GM10248 (cell line): ENCODE measurements around the gene PIGN.

Experiments
- CTCF ChIA-PET: fragments of 300-600 bp; sonication (Branson Sonifier 250); formaldehyde crosslinking; extraction: SDS; loops from one replicate; lab custom pipeline; 2021; ENCODE audit warnings: antibody characterized with exemption; lab: Yijun Ruan, JAX
- POLR2A ChIA-PET: fragments of 350-650 bp; sonication (Branson Sonifier 250); formaldehyde crosslinking; extraction: SDS; loops from one replicate; lab custom pipeline; 2020; ENCODE audit warnings: antibody characterized with exemption; lab: Yijun Ruan, JAX
- DNase-seq: peaks from one replicate; pipeline ENCODE4 v3.0.0; 2012; ENCODE audit errors: extremely low spot score
- CTCF ChIP-seq: IDR thresholded peaks from 2 replicates; pipeline ENCODE4 v1.5.1; 2012; ENCODE audit warnings: mild to moderate bottlenecking, low read depth; ENCODE audit errors: extremely low read depth, missing control alignments, control extremely low read depth

The PIGN gene

GRCh38 chr18:62118328-62118727 lies 68.5 kb downstream of the PIGN start:
- CTCF ChIA-PET, result interaction anchor here (1.2 kb wide), 2 partner anchors 11 to 14 kb away, joined by 3 read pairs; no protein-coding TSS in a partner anchor
- POLR2A ChIA-PET, result no interaction called here
- DNase-seq, result no peak
- TF ChIP-seq CTCF, result no peak

- CTCF ChIA-PET, result interaction anchor here (1.6 kb wide), 1 partner anchor 18 kb away, joined by 3 read pairs; no protein-coding TSS in a partner anchor
- DNase-seq, result no peak
- POLR2A ChIA-PET, result no interaction called here
- TF ChIP-seq CTCF, result no peak
Measured at GRCh38 chr18:62109676-62110075, 77.2 kb downstream of the PIGN start.

DNA sequence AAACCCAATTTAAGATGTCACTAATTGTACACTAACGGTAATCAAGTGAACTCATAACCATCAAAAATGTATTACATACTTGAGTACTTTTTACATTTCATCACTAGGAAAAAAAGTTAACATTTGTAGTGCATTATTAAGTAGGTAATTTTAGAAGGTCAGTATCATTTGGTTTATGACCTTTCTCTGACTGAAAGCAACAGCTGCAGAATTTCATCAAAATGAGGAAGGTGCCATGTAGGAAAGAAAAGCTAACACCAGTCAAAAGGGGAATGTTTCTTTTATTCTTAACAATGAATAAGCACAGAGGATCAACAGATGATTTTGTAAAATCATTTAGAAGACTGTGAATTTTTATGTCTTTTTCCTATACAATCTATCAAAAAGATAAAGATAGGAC lies 79.0 kb downstream of the PIGN start:
- no peak for DNase-seq
- CTCF ChIA-PET, result interaction anchor here (1.3 to 1.8 kb wide), 2 partner anchors 24 to 526 kb away, joined by 3 to 8 read pairs; no protein-coding TSS in a partner anchor
- POLR2A ChIA-PET, result no interaction called here
- TF ChIP-seq CTCF, result no peak

- DNase-seq, result no peak
- ChIA-PET CTCF (no interaction called here), POLR2A (no interaction called here)
- TF ChIP-seq CTCF, result no peak
Measured at GRCh38 chr18:62106271-62106670, 80.6 kb downstream of the PIGN start.

GRCh38 chr18:62105376-62105775 lies 81.5 kb downstream of the PIGN start:
- no peak for DNase-seq
- TF ChIP-seq CTCF, result no peak
- ChIA-PET POLR2A (no interaction called here), CTCF (interaction anchor here (1.1 to 3.0 kb wide), 2 partner anchors 10 to 28 kb away, joined by 3 to 11 read pairs; no protein-coding TSS in a partner anchor)

DNA sequence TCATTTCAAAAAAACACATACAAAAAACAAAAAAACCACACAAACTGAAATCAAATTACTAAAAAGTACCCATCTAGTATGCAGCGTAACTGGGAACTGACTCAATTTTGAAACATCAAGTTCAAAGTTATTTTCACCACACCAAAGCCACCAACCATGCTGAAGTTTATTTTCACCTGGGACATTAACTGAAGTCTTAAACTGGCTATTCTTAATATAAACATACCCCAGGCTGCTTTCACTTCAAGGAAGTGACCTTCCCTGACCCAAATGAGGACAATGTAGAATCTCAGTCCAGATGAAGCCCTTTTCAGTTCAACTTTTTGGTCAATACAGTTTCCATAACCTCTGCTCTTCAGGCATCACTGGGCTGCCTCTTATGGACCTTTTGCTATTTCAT lies 84.6 kb downstream of the PIGN start:
- peak; percentile 13 for DNase-seq
- TF ChIP-seq CTCF, result no peak
- CTCF ChIA-PET, result interaction anchor here (3.0 kb wide), 1 partner anchor 13 kb away, joined by 11 read pairs; no protein-coding TSS in a partner anchor
- POLR2A ChIA-PET, result no interaction called here
